H4 (cell line): ENCODE results near the gene IFNB1. TPM values are rescaled to one million over a fixed set of nuclear protein-coding genes. Genes with fewer than 3 reads are reported as not detected.

ENCODE experiments used
- DNase-seq: peaks from one replicate; pipeline ENCODE4 v3.0.0-alpha.2; 2015; ENCODE audit warnings: low spot score
- total RNA-seq: library from RNA; depleted of rRNA; stranded (reverse); fragments of >200 nt; shearing (Covaris generic); gene quantifications from 2 replicates; pipeline ENCODE4 v1.2.3, GENCODE V29; 2014; rRNA removed

Gene IFNB1
- total RNA-seq, 1 experiment from 2014 or later, result not detected

- DNase-seq, result peak; percentile 67
Observed at GRCh38 chr9:21070171-21070571, 7.6 kb downstream of the IFNB1 start.

GRCh38 chr9:21060919-21061561 is 16.7 kb downstream of the IFNB1 start:
- peak; percentile 19 for DNase-seq

GRCh38 chr9:21056931-21057330 is 20.8 kb downstream of the IFNB1 start:
- peak; percentile 32 for DNase-seq

- DNase-seq, result no peak
Observed at GRCh38 chr9:21053851-21054250, 23.9 kb downstream of the IFNB1 start.

GRCh38 chr9:21047281-21047691 is 30.5 kb downstream of the IFNB1 start:
- no peak for DNase-seq

- no peak for DNase-seq
Observed at GRCh38 chr9:21043841-21044240, 33.9 kb downstream of the IFNB1 start.

- DNase-seq, result no peak
Observed at GRCh38 chr9:21042466-21042865, 35.3 kb downstream of the IFNB1 start.

- no peak for DNase-seq
Observed at GRCh38 chr9:21039302-21039701, 38.4 kb downstream of the IFNB1 start.

GRCh38 chr9:21037278-21037677 is 40.5 kb downstream of the IFNB1 start:
- DNase-seq, result no peak

GRCh38 chr9:21031808-21032183 is 45.9 kb downstream of the IFNB1 start:
- no peak for DNase-seq

GRCh38 chr9:21031091-21031807 is 46.5 kb downstream of the IFNB1 start, which contains the start of gene HACD4:
HACD4 (minus strand) TSS chr9:21031640; CDS start chr9:21031590, 50 bp downstream.
- no peak for DNase-seq

GRCh38 chr9:21030389-21031035 is 47.2 kb downstream of the IFNB1 start:
- DNase-seq, result no peak

- no peak for DNase-seq
Observed at GRCh38 chr9:21029661-21030060, 48.1 kb downstream of the IFNB1 start.

GRCh38 chr9:21028466-21028865 is 49.3 kb downstream of the IFNB1 start:
- no peak for DNase-seq

- no peak for DNase-seq
Observed at GRCh38 chr9:21027295-21027694, 50.4 kb downstream of the IFNB1 start.

Other genes starting within 250 kb of the IFNB1 start
- not detected in 2 replicates for gene HACD4, start 46.3 kb downstream of the IFNB1 start, total RNA-seq
- gene IFNW1, start 63.9 kb upstream of the IFNB1 start, total RNA-seq, result not detected in 2 replicates
- gene IFNA21, start 88.7 kb upstream of the IFNB1 start, total RNA-seq, result 0.15 TPM in 1 of 2 replicates, not detected in the other
- 0.27 TPM in 1 of 2 replicates, not detected in the other for gene IFNA4, start 109.6 kb upstream of the IFNB1 start, total RNA-seq
- not detected in 2 replicates for gene IFNA7, start 124.3 kb upstream of the IFNB1 start, total RNA-seq
- gene IFNA10, start 129.2 kb upstream of the IFNB1 start, total RNA-seq, result not detected in 2 replicates
- gene IFNA16, start 139.4 kb upstream of the IFNB1 start, total RNA-seq, result not detected in 2 replicates
- gene IFNA17, start 150.3 kb upstream of the IFNB1 start, total RNA-seq, result not detected in 2 replicates
- 0.31 TPM in 1 of 2 replicates, not detected in the other for gene IFNA14, start 162.1 kb upstream of the IFNB1 start, total RNA-seq
- gene IFNA5, start 227.4 kb upstream of the IFNB1 start, total RNA-seq, result not detected in 2 replicates